Panc1 (cell line): Measurements from ENCODE around the gene NDEL1. TPM values are rescaled to one million over a fixed set of nuclear protein-coding genes. Genes with fewer than 3 reads are reported as not detected.

Experiments
- ATAC-seq: fragments of 200-7000 bp; cut with Tn5 transposase; 2 replicates; pipeline ENCODE4 v1.9.1; 2020; ENCODE audit warnings: mild to moderate bottlenecking, moderate library complexity
- BruUV-seq: library from RNA; stranded (reverse); fragments of 400-500 nt; replicated peaks from 2 replicates; lab custom pipeline; 2021; lab: Mats Ljungman, UMichigan
- CTCF ChIA-PET: fragments of 300-600 bp; sonication (Branson Sonifier 250); formaldehyde crosslinking; loops from one replicate; lab custom pipeline; 2022; ENCODE audit warnings: antibody characterized with exemption; lab: Charles Lee
- POLR2A ChIA-PET: fragments of 300-600 bp; sonication (Branson Sonifier 250); formaldehyde crosslinking; loops from one replicate; lab custom pipeline; 2022; ENCODE audit warnings: antibody characterized with exemption; lab: Charles Lee
- DNase-seq: peaks from one replicate; pipeline ENCODE4 v3.0.0-alpha.2; 2010; ENCODE audit warnings: low read depth, low spot score
- H3K27ac ChIP-seq: 2 replicates; pipeline ENCODE4 v1.5.1; 2011; ENCODE audit warnings: mild to moderate bottlenecking, low read length, inconsistent platforms
- H3K27me3 ChIP-seq: fragments of 200-500 bp; sonication (Bioruptor generic); 2 replicates; pipeline ENCODE4 v1.6.0; 2014; ENCODE audit warnings: low read length, inconsistent platforms; ENCODE audit not compliant: control insufficient read depth, insufficient read depth
- H3K36me3 ChIP-seq: fragments of 200-500 bp; sonication (Bioruptor generic); 2 replicates; pipeline ENCODE4 v1.5.1; 2014; ENCODE audit warnings: inconsistent platforms, mild to moderate bottlenecking, low read length, moderate library complexity; ENCODE audit not compliant: control insufficient read depth, insufficient read depth
- H3K4me1 ChIP-seq: 2 replicates; pipeline ENCODE4 v1.5.1; 2011; ENCODE audit warnings: inconsistent platforms, mild to moderate bottlenecking, low read length, moderate library complexity; ENCODE audit not compliant: control insufficient read depth, insufficient read depth
- H3K4me3 ChIP-seq, 2 experiments: 2 replicates each; pipeline ENCODE4 v1.5.1; 2011 to 2012; ENCODE audit warnings: low read depth in 2 of 2, low read length in 2 of 2, mild to moderate bottlenecking in 2 of 2, inconsistent platforms in 1 of 2, moderate library complexity in 1 of 2
- H3K9me3 ChIP-seq: fragments of 200-500 bp; sonication (Bioruptor generic); 2 replicates; pipeline ENCODE4 v1.5.1; 2014; ENCODE audit warnings: low read depth, mild to moderate bottlenecking, inconsistent platforms, low read length, moderate library complexity; ENCODE audit not compliant: control insufficient read depth, insufficient read depth
- CTCF ChIP-seq: fragments of 450-650 bp; IDR thresholded peaks from 2 replicates; pipeline ENCODE4 v1.5.1; 2017; ENCODE audit warnings: mild to moderate bottlenecking
- POLR2AphosphoS5 ChIP-seq: IDR thresholded peaks from 2 replicates; pipeline ENCODE4 v1.6.1; 2012; ENCODE audit warnings: mild to moderate bottlenecking, low read depth, low read length, moderate library complexity
- REST ChIP-seq, 2 experiments: IDR thresholded peaks; 2 replicates each; pipeline ENCODE4 v1.6.1; 2011 to 2012; ENCODE audit warnings: low read depth in 2 of 2, control low read depth in 1 of 2, low read length in 1 of 2, mild to moderate bottlenecking in 1 of 2, moderate library complexity in 1 of 2; ENCODE audit not compliant: insufficient read depth in 1 of 2
- SIN3A ChIP-seq: IDR thresholded peaks from 2 replicates; pipeline ENCODE4 v1.6.1; 2012; ENCODE audit warnings: low read depth, mild to moderate bottlenecking, low read length, moderate library complexity, borderline replicate concordance; ENCODE audit not compliant: insufficient read depth
- TCF7L2 ChIP-seq: IDR thresholded peaks from 2 replicates; pipeline ENCODE4 v1.6.1; 2011; ENCODE audit warnings: mild to moderate bottlenecking, low read depth, low read length, inconsistent platforms
- in situ Hi-C: cut with HindIII; loops from 2 replicates; pipeline ENCODE4 v1.10.0; 2016; ENCODE audit warnings: low sequenced_read_pairs, low pct_unique_long_range_greater_than_20kb
- intact Hi-C: fragments of 100-400 bp; cut with micrococcal nuclease; formaldehyde crosslinking; loops from one replicate; pipeline ENCODE4 v1.10.0; 2022; ENCODE audit not compliant: unreplicated experiment
- total RNA-seq: library from RNA; stranded (reverse); gene quantifications from one replicate; pipeline ENCODE4 v1.2.1, GENCODE V29; 2021; ENCODE audit not compliant: unreplicated experiment

Gene NDEL1
- total RNA-seq, 1 experiment from 2014 or later: 44.8 TPM

GRCh38 chr17:8426802-8427201 lies 8.9 kb upstream of the NDEL1 start:
- Histone ChIP-seq H3K4me1 (no peaks in the 10 kb centered on the region), H3K27ac (no peak overlapping the region), H3K27me3 (no peaks in the 10 kb centered on the region; the same call in 1 of the 2 replicates), H3K36me3 (no peaks in the 10 kb centered on the region), H3K4me3 (no peak overlapping the region), H3K9me3 (no peaks in the 10 kb centered on the region)
- intact Hi-C loops: no loop called here
- no peak for DNase-seq
- CTCF ChIA-PET: interaction anchor here (0.6 kb wide), 1 partner anchor 331 kb away, joined by 3 read pairs; no protein-coding TSS in a partner anchor
- ATAC-seq: no peak
- in situ Hi-C loops: no loop called here
- POLR2A ChIA-PET: no interaction called here
- no TSS peak for BruUV-seq
- TF ChIP-seq SIN3A: no peak
- TF ChIP-seq REST (IDR thresholded peaks at IDR 0.05; ENCODE audit: insufficient read depth in 1 of 2, low read depth in 2 of 2, low read length in 1 of 2): no peak
- no peak for TF ChIP-seq CTCF
- no peak for TF ChIP-seq TCF7L2
- no peak for TF ChIP-seq POLR2AphosphoS5

GRCh38 chr17:8430966-8431365 lies 4.7 kb upstream of the NDEL1 start:
- ChIA-PET POLR2A (no interaction called here), CTCF (no interaction called here)
- Histone ChIP-seq H3K4me3 (no peak overlapping the region), H3K4me1 (no peaks in the 10 kb centered on the region; the same call in 1 of the 2 replicates), H3K27me3 (no peaks in the 10 kb centered on the region), H3K9me3 (no peaks in the 10 kb centered on the region), H3K36me3 (no peaks in the 10 kb centered on the region), H3K27ac (no peak overlapping the region)
- in situ Hi-C loops (no loop called here), intact Hi-C loops (no loop called here)
- TF ChIP-seq CTCF: no peak
- TF ChIP-seq POLR2AphosphoS5: no peak
- TF ChIP-seq TCF7L2: no peak
- TF ChIP-seq REST (IDR thresholded peaks at IDR 0.05; ENCODE audit: insufficient read depth in 1 of 2, low read depth in 2 of 2, low read length in 1 of 2): no peak
- no peak for TF ChIP-seq SIN3A
- no TSS peak for BruUV-seq
- no peak for DNase-seq
- ATAC-seq: no peak
